Activated T-cell treated with anti-CD3 and anti-CD28 coated beads for 24 hours (primary cell): ENCODE data around the gene PGM5.

Experiments
- DNase-seq: peaks from one replicate; pipeline ENCODE4 v3.0.0-alpha.2; 2020; ENCODE audit warnings: low read depth

PGM5 gene

DNA sequence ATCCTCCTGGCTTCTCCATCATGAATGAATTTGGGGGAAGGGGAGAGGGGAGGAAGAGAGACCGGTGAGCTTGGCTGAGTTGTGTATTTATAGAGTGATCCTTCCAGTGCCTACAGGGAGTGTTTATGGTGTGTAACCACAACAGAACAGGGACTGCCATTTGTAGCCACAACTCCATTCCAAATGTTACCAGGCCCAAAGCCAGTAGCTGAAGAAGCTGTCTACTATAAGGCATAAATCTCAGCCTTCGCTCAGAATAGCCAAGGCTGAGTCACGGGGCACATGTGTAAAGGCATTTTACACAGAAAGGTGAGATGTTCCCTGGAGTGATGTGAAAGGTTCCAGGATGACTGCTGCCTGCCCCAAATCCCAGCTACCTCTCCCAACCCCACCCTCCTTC, 181.8 kb downstream of the PGM5 start:
- DNase-seq: no peak

DNA sequence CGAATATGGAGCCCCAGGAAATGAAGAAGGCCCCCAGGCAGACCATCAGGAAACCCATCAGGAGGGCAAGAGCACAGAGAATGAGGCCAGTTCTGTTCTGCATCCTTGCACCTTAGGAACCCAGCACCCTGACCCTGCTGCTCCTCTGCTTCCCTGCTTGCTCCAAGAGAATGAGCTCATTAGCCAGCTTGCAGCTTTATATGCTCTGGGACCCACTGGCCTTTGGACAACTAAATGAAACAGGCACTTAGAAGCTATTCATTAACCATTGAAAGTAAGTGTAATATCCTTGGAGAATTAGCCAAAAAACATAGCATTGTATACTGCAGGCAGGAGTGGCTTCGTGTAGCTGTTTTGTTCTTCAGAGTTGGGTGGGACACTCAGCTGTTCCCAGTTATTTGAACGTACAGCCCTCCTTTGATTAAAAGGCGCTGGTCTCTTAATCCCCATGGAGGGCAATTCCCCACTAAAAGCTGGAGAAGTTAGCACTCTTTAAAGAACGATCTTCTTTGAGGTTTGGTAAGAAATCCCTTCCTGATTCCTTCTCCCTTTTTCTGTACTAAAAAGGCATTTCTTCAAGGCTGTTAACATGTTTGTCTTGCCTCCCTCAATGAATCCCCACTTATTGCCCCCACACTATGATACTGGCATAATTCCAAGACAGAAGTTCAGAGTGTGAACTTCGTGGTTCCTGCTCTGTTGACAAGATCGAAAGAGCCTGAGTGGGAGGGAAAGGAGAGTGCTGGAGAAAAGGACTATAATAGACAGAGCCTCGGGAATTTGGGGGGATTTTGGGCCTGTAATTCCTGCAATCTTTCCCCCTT, 184.5 kb downstream of the PGM5 start, which contains the start of gene TMEM252:
TMEM252 (minus strand) TSS at position 172 of the 824 bp plus-strand sequence; CDS start at position 103, 69 bp downstream.
- DNase-seq: no peak

DNA sequence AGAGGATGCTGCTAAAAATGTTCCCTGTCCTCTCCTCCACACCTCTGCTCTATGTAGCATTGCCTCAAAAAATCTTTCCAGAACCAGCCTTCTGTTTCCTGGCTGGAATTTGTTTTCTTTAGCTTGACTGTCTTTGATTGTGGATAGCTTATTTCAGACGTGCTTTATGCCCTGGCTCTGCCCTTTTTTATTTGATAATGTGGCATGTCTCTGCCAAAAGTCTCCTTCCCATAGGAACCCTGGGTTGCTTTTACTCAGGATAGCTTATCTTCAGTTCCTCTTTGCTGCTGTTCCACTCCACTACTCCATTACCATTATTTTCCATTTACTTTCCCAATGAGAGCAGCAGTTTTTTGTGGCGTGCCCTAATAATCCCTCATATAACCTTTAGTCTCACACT, 185.2 kb downstream of the PGM5 start:
- no peak for DNase-seq

DNA sequence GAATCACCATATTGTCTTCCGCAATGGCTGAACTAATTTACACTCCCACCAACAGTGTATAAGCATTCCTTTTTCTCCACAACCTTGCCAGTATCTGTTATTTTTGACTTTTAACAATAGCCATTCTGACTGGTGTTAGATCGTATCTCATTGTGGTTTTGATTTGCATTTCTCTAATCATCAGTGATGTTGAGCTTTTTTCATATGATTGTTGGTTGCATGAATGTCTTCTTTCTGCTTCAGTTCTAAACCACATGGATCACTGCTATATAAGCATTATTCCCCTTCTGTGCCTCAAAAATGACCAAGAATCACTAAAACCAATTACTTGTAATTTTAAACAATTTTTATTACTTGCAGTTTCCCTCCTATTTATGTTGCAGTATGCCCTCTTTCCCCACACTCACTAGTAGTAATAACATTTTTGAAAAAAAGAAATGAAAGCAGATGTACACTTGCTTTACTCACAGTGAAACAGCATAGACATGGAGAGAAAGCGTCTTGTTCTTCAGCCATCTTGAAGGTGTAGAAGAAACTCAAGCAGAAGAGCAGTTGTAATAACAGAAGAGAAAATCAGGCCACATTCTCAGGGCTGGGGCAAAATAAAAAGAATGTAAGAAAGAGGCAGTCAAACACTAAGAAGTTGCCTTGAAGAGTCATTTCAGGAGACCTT, 188.8 kb downstream of the PGM5 start:
- no peak for DNase-seq

DNA sequence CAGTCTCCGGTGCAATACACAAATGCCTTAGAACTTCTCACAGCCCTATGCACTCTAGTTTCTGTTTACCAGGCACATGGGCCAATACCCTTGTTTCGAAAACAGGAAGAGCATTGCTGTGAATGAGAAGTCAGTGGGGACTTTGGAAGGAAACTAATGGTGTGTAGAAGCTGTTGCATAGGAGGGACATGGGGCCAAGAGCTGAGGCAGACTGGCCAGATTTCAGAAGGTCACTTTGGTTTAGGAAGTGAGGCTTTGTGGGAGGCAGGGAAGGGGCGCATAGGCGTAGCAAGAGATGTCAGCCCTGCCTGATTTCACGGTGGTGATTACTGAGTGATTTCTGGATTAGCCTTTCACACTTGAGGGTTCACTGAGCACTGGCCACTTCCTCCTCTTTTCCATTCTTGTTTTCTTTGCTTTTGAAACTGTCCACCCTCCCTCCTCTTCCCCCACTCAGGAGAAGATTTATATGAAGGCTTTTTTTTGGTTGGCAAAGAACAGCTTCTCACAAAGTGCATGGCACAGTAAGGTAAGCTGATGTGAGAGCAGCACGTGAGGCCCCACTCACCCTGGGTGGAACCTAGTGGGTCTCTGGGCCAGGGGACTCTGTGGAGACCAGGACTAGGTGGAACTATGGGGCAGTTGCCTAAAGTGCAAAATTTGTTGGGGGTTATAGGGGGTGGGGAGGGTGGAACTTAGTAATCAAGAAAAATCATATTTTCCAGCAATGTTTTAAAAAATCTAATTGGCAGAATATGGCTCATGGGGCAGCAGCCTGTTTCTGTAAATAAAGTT, 190.4 kb downstream of the PGM5 start:
- DNase-seq: no peak

DNA sequence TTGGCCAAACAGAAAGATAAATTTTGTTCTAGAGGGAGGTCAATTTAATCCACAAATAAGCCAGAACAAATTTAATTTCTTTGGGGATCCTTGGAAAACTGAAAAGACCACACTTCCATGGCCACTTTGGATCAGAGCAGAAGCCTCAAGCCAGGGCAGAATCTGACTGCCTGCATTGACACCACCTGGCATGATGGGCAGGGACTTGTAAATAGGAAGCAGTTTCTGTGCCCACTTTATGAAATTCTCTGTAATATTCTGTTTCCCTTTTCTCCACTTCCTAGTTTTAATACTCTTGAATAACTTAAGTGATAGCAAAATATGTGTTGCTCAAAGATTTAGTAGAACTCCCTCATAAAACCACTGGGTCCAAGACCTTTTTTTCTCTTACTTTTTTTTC, 191.0 kb downstream of the PGM5 start:
- DNase-seq: no peak

DNA sequence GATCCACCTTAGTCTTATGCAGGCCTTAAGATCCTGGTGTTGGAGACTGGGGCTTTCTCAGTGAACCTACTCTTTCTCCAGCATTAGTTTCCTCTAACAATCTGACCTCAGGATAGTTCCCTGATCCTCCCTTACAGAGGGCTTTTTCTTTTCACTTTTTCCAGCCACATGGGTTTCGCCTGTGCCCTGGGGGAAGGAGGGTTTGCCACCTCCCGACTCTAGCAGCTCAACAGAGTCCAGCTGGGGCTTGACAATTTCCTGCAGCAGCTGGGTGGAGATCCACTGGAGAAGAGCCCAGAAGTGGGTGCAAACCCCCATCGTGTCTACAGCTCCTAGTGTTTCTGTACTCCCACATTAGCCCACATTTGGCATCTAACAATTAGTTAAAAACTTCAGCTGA, 191.8 kb downstream of the PGM5 start:
- DNase-seq: no peak

DNA sequence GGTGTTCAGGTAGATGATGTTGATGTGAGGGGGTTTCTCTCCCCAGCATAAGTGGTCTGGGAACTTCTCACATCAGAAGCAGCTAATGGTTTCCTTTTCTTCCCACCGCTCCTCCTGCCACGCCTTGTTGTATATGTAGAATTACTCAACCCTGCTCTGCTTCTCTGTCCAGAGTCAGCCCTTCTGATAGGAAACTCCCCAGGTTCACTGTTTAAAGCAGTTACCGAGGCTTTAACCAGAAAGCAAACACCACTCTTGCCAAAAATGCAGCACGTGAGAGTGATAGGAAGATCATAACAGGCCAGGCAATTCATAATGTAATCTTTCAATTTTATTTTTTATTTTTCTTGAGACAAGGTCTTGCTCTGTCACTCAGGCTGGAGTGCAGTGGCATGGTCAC, 194.8 kb downstream of the PGM5 start:
- no peak for DNase-seq

DNA sequence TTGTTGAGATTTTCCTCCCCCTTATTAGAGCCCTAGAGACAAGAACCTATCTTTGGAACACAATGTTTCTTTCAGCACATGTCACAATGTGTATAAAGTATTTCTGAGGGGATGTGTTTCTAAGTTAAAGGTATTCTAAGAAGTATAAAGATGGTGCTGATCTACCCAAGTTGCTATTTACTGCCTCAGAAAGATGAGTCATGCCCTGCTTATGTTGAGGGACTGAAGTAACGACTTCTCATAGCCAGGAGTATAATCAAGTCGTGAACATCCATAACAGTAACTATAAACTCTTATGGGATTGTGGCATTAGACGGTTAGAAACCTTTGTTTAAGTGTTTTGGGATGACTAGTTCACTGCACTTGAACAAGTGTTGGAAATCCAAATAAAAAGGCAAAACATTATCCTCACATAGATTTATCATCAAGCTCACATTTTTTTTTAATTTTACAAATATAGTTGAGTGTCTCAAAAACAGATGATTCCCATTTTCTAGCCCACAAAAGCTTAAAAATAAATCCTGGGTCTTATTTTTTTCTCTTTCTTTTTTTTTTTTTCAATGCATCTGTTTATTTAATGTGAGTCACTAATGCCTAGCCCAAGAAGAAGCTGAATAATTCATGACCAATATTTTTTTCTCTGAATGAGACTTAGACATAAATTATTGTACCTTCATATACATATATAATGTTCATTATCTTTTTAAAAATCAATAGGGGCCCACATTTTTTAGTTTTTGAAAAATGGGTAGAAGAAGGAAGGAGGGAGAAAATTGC, 196.5 kb downstream of the PGM5 start:
- DNase-seq: no peak

DNA sequence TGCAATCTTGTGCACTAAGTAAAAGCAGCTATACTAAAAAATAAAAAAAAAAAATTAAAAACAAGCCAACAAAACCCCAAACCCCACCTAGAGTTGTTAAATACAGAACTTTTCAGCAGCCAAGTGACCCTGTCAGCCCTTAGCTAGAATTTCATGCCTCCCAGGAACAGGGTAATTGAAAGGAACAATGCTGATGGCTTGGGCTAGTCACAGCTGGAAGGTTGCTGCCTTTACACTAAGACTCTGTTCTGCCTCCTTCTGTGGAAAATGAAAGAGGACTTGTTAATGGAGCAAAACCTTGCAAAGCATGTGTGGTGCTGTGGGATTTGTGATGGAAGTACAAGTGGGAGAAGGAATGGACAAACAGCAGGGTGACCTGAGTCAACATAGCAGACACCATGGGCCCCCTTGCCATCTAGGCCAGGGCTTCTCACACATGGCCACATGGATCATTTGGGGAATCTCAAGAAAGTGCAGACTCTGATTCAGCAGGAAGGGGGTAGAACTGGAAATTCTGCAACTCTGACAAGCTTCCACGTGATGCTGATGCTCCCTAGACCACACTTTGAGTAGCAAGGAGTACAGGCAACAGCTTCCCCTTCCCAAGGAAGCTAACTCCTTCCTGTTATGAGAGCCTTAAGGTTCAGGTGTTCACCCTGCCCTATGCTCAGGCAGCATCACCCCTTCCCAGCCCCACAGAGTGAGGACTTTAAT, 199.2 kb downstream of the PGM5 start:
- DNase-seq: no peak

DNA sequence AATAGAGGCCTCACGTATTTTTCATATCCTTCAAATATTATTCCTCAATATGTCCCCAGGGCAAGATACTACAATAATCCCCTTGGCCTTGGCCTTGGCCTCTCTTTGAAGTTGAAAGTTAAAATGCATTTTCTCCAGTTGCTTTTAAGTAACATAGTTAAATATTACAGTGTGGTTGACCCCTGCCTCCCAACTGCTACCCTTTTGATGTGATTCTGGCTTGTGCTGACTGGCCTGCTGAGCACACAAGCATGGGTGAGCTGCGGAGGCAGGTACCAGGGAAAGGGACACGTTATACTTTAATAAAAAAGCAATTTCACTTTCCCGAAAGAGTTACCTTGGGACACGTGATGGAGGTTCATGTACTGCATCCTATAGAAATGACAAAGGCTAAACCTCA, 202.1 kb downstream of the PGM5 start:
- no peak for DNase-seq

DNA sequence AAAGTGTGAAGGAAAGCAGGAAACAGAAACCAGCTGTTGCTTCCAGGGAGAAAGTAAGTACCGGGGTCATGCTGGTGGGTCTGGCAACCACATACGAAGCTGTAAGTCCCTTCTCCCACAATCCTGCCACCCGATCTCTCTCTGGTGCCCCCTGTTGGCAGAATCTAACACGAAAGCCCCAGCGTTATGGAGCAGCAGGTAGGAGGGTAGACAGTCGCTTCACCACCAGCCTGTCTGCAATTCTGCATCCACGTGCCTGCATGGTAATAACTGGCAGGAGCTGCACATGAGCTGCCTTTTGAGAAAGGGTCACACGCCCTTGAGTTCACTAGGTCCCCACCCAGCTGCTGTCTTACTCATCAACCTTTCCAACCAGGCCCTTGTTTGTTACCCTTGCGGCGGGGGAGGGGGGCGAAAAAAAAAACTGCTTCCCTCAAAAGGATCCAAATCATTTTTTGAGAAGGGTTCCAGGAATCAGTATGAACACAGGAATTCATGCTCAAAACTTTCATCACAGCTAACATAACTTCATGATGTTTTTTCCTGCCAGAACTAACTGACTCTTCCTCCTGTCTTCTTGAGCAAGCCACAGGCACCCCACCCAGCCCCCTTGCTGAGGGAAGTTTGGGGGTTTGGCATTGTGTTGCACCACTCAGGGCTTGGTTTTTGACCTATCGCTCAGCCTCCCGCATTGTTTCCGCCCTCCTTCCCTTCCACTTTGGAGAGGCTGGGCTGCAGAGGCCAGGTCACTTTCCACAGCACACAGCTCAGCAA, 203.8 kb downstream of the PGM5 start:
- peak; percentile 45 for DNase-seq

DNA sequence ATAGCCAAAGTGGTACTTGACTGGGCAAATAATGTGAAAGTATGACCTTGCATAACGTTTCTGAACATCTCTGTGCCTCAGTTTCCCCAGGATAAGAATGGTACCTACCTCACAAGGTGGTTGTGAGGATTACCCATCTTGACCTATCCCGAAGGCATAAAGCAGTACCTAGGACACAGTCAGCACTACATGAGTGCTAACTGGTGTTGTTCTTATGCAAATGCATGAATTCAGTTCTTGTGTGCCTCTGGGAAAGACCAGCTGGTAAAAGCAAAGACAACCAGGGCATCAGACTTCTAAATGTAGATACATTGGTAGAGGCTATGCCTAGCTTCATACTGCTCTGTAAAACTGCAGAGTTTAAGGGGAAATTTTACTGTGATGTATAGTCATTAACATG, 206.1 kb downstream of the PGM5 start:
- no peak for DNase-seq

DNA sequence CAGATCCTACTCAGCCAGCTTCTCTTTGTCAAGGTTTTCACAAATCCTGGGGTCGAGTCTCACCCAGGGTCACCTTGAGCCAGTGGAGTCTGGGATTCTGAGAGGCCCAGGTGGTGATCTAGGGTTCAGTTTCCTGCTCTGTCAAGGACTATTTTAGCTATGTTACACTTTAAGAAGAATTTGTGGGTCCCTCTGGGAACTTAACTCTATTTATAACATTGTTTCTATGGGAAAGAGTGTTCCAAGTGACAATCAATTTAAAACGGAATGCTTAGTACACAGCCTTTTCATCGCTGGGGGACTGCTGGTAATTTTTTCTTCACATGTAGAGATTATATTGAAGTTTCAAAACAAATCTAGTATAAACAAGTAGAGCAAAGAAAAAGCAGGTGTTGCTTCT, 211.2 kb downstream of the PGM5 start:
- no peak for DNase-seq

DNA sequence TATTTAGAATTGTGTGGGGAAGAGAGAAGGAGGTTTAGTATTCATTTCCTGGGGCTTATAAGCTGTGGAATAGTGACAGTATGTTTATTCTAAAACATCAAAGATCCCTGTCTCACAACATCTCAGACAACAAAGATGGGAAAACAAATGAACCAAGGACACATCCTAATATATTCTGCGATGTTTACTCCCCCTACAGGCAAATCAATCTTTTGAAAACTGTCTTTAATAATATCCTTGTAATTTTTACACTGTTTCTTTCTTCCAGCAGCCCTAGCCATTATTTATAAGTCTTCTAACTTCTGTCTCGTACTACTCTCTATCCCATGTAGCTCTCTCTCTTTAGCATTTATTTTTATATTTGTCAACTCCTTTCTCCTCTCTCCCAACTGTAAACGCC, 217.7 kb downstream of the PGM5 start:
- DNase-seq: no peak

DNA sequence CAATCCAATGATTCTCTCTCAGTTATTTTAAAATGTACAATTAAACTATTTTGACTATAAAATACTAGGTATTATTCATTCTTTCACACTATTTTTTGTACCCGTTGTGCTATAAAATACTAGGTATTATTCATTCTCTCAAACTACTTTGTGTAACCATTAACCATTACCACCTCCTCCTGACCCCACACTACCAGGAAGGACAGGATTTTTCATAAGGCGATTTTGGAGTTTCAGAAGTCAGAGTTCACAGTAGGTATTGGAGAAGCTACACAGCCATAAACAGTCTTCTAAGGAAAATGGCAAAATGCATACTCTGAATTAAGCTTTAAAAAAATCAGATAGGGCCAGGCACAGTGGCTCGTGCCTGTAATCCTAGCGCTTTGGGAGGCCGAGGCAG, 219.4 kb downstream of the PGM5 start:
- no peak for DNase-seq

DNA sequence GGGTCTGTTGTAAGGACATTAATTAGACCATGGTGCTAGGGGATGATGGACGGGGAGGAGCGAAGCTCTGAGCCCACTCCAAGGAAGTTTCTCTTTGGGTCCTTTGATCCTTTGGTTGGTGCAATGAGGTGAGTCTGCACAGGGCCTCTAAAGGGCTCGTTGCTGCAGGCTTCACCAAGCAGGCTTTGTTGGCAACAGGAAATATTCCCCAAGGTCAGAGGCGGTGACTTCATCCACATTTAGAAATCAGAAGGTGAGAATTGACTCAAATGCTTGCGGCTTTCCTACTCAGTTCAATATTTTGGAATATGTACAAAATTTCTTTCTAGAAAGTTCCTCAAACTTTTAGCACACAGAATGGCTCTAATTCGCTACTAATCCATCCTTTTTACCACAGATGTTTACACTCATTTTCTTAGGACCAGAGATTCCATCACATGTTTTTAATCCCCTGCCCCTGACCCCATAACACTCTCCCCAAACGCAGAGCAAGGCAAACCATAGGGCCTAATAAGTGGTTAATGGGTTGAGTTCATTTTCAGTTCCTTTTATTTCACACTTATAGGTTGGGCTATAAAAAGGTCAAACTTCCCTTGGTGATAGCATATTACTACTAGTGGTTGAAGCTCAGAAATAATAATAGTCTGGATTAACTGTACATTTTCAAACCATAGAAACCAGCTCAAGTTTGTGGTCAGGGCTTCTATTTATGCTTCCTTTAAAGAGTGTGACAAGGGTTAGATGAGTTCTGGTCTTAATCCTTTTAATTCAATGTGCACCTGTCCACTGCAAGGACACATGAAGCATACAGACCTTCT, 221.6 kb downstream of the PGM5 start:
- DNase-seq: no peak
